IMR-90 (cell line): ENCODE results near the gene CEACAM7. TPM values are rescaled to one million over a fixed set of nuclear protein-coding genes. Genes with fewer than 3 reads are reported as not detected.

ENCODE experiments used
- ATAC-seq: fragments of 200-7000 bp; cut with Tn5 transposase; 2 replicates; pipeline ENCODE4 v1.9.1; 2020; ENCODE audit warnings: low read depth, mild to moderate bottlenecking, moderate library complexity
- BruUV-seq: library from RNA; stranded (reverse); fragments of 400-500 nt; replicated peaks from 2 replicates; lab custom pipeline; 2021; lab: Mats Ljungman, UMichigan
- CTCF ChIA-PET: fragments of 300-600 bp; formaldehyde crosslinking; extraction: SDS; loops from one replicate; lab custom pipeline; 2021; ENCODE audit warnings: antibody characterized with exemption; lab: Yijun Ruan, JAX
- POLR2A ChIA-PET: fragments of 300-600 bp; sonication (Branson Sonifier 250); formaldehyde crosslinking; loops from one replicate; lab custom pipeline; 2022; ENCODE audit warnings: antibody characterized with exemption; ENCODE audit not compliant: unreplicated experiment; lab: Charles Lee
- DNase-seq: peaks from one replicate; pipeline ENCODE4 v3.0.0; 2013
- H2AFZ ChIP-seq: replicated peaks from 2 replicates; pipeline ENCODE3; 2013; ENCODE audit warnings: low read length, mild to moderate bottlenecking; ENCODE audit not compliant: poor library complexity
- H2AK5ac ChIP-seq: 2 replicates; pipeline ENCODE4 v1.6.1; 2013; ENCODE audit warnings: low read depth, low read length, inconsistent platforms
- H2AK9ac ChIP-seq: replicated peaks from 2 replicates; pipeline ENCODE3; 2013; ENCODE audit warnings: mild to moderate bottlenecking, low read depth, low read length, moderate library complexity; ENCODE audit not compliant: poor library complexity
- H2BK120ac ChIP-seq: 2 replicates; pipeline ENCODE4 v1.6.1; 2013; ENCODE audit warnings: low read depth, low read length, inconsistent platforms
- H2BK15ac ChIP-seq: 3 replicates; pipeline ENCODE4 v1.6.1; 2013; ENCODE audit warnings: low read depth, low read length, inconsistent platforms
- H2BK20ac ChIP-seq: 2 replicates; pipeline ENCODE4 v1.6.1; 2013; ENCODE audit warnings: low read depth, mild to moderate bottlenecking, inconsistent platforms, low read length, moderate library complexity
- H2BK5ac ChIP-seq: 2 replicates; pipeline ENCODE4 v1.6.1; 2013; ENCODE audit warnings: mild to moderate bottlenecking, low read depth, low read length, inconsistent platforms; ENCODE audit not compliant: poor library complexity, severe bottlenecking
- H3K14ac ChIP-seq: replicated peaks from 2 replicates; pipeline ENCODE4 v1.6.1; 2013; ENCODE audit warnings: low read depth, low read length, inconsistent platforms
- H3K18ac ChIP-seq: 2 replicates; pipeline ENCODE4 v1.6.1; 2013; ENCODE audit warnings: low read depth, low read length, control low read depth
- H3K23ac ChIP-seq: 2 replicates; pipeline ENCODE4 v1.6.1; 2013; ENCODE audit warnings: low read depth, low read length, inconsistent platforms
- H3K27ac ChIP-seq: 2 replicates; pipeline ENCODE4 v1.5.1; 2013; ENCODE audit warnings: mild to moderate bottlenecking, control low read depth, low read length; ENCODE audit not compliant: insufficient read depth
- H3K27me3 ChIP-seq: 2 replicates; pipeline ENCODE4 v1.6.1; 2013; ENCODE audit warnings: low read length; ENCODE audit not compliant: control insufficient read depth, insufficient read depth
- H3K36me3 ChIP-seq: 2 replicates; pipeline ENCODE4 v1.6.1; 2013; ENCODE audit warnings: low read length, mixed read lengths; ENCODE audit not compliant: control insufficient read depth, insufficient read depth
- H3K4ac ChIP-seq: 2 replicates; pipeline ENCODE4 v1.6.1; 2013; ENCODE audit warnings: low read depth, low read length, inconsistent platforms
- H3K4me1 ChIP-seq: 2 replicates; pipeline ENCODE4 v1.6.1; 2013; ENCODE audit warnings: low read length, mixed read lengths; ENCODE audit not compliant: control insufficient read depth, insufficient read depth
- H3K4me2 ChIP-seq: 2 replicates; pipeline ENCODE4 v1.6.1; 2013; ENCODE audit warnings: low read depth, mild to moderate bottlenecking, control low read depth, low read length, moderate library complexity
- H3K4me3 ChIP-seq: 2 replicates; pipeline ENCODE4 v1.5.1; 2013; ENCODE audit warnings: low read depth, mild to moderate bottlenecking, control low read depth, low read length, moderate library complexity; ENCODE audit not compliant: insufficient read depth
- H3K56ac ChIP-seq: 2 replicates; pipeline ENCODE4 v1.6.1; 2013; ENCODE audit warnings: low read length, inconsistent platforms; ENCODE audit not compliant: insufficient read depth; ENCODE audit errors: extremely low read depth
- H3K79me1 ChIP-seq, 2 experiments: 2 replicates each; pipeline ENCODE4 v1.6.1; 2013; ENCODE audit warnings: low read length in 2 of 2, inconsistent platforms in 1 of 2, low read depth in 1 of 2
- H3K9ac ChIP-seq: 2 replicates; pipeline ENCODE4 v1.6.1; 2013; ENCODE audit warnings: low read depth, low read length, control low read depth
- H3K9me1 ChIP-seq: 2 replicates; pipeline ENCODE4 v1.6.1; 2013; ENCODE audit warnings: low read length, inconsistent platforms; ENCODE audit not compliant: insufficient read depth
- H3K9me3 ChIP-seq: 2 replicates; pipeline ENCODE4 v1.6.1; 2013; ENCODE audit warnings: low read length; ENCODE audit not compliant: control insufficient read depth, insufficient read depth
- H4K20me1 ChIP-seq: 2 replicates; pipeline ENCODE4 v1.6.1; 2013; ENCODE audit warnings: low read length, inconsistent platforms; ENCODE audit not compliant: insufficient read depth
- H4K5ac ChIP-seq: 2 replicates; pipeline ENCODE4 v1.6.1; 2013; ENCODE audit warnings: mild to moderate bottlenecking, low read depth, low read length, control low read depth
- H4K8ac ChIP-seq, 2 experiments: 2 replicates each; pipeline ENCODE4 v1.6.1; 2013; ENCODE audit warnings: low read depth in 2 of 2, low read length in 2 of 2, control low read depth in 1 of 2, inconsistent platforms in 1 of 2
- H4K91ac ChIP-seq: 2 replicates; pipeline ENCODE4 v1.6.1; 2013; ENCODE audit warnings: low read depth, low read length, inconsistent platforms; ENCODE audit not compliant: insufficient read depth
- BHLHE40 ChIP-seq: fragments of 150-350 bp; IDR thresholded peaks from 2 replicates; pipeline ENCODE4 v1.6.1; 2016; ENCODE audit warnings: mild to moderate bottlenecking, low read depth, low read length
- CEBPB ChIP-seq: IDR thresholded peaks from 2 replicates; pipeline ENCODE4 v1.6.1; 2012; ENCODE audit warnings: low read depth, low read length, improper control_type of control experiment
- FOS ChIP-seq: fragments of 150-350 bp; IDR thresholded peaks from 2 replicates; pipeline ENCODE4 v1.6.1; 2016; ENCODE audit warnings: low read depth, low read length
- MAFK ChIP-seq: IDR thresholded peaks from 2 replicates; pipeline ENCODE4 v1.6.1; 2012; ENCODE audit warnings: low read depth, low read length, improper control_type of control experiment
- MXI1 ChIP-seq: IDR thresholded peaks from 2 replicates; pipeline ENCODE4 v1.6.1; 2012; ENCODE audit warnings: low read depth, mild to moderate bottlenecking, low read length, moderate library complexity, borderline replicate concordance
- NFE2L2 ChIP-seq: fragments of 150-350 bp; IDR thresholded peaks from 2 replicates; pipeline ENCODE4 v1.6.1; 2016; ENCODE audit warnings: low read depth, mild to moderate bottlenecking, low read length
- POLR2A ChIP-seq: IDR thresholded peaks from 2 replicates; pipeline ENCODE4 v1.6.1; 2012; ENCODE audit warnings: mild to moderate bottlenecking, low read depth, low read length
- RFX5 ChIP-seq: IDR thresholded peaks from 2 replicates; pipeline ENCODE4 v1.8.0; 2012; ENCODE audit warnings: low read depth, mild to moderate bottlenecking, low read length, moderate library complexity
- USF2 ChIP-seq: fragments of 150-350 bp; IDR thresholded peaks from 2 replicates; pipeline ENCODE4 v1.6.1; 2017; ENCODE audit warnings: mild to moderate bottlenecking, antibody characterized with exemption, low read length, low read depth
- WGBS, 2 experiments: methylation state at CpG; one replicate each; pipeline versions ENCODE4 v1.1.5 to v1.1.7; 2013; ENCODE audit warnings: missing lambda C conversion rate in 2 of 2; ENCODE audit not compliant: insufficient read length in 1 of 2; ENCODE audit errors: extremely low coverage in 2 of 2; 5-methylcytosine and 5-hydroxymethylcytosine counted together
- dilution Hi-C: fragments of 300-500 bp; cut with HindIII; formaldehyde crosslinking; loops from one replicate; pipeline ENCODE4 v1.14.3; 2018; ENCODE audit warnings: low sequenced_read_pairs; ENCODE audit not compliant: unreplicated experiment
- in situ Hi-C: fragments of 300-500 bp; cut with MboI; formaldehyde crosslinking; loops from 3 replicates; pipeline ENCODE4 v1.14.3; 2019; ENCODE audit warnings: low sequenced_read_pairs, inconsistent platforms, mixed read lengths
- intact Hi-C: fragments of 100-400 bp; cut with micrococcal nuclease; formaldehyde crosslinking; loops from 2 replicates; pipeline ENCODE4 v1.10.0; 2022
- polyA plus RNA-seq, 3 experiments: library from polyadenylated mRNA; depleted of rRNA; stranded (reverse); fragments of >200 nt; gene quantifications; 2 replicates each; pipeline ENCODE4 v1.2.3, GENCODE V29; 2012; ENCODE audit warnings: low replicate concordance in 1 of 3
- total RNA-seq: library from RNA; depleted of rRNA; stranded (reverse); fragments of >200 nt; gene quantifications from 2 replicates; pipeline ENCODE4 v1.2.3, GENCODE V29; 2012
- TF ChIP-seq, protein P1 (sequence below): conservative IDR thresholded peaks from 2 replicates; pipeline ENCODE4 v1.5.1; 2012; ENCODE audit warnings: mild to moderate bottlenecking, low read depth, low read length, improper control_type of control experiment

The CEACAM7 gene
- total and polyA plus RNA-seq, 2 of the 4 experiments (the other 2 are of a cell fraction), result not detected

DNA sequence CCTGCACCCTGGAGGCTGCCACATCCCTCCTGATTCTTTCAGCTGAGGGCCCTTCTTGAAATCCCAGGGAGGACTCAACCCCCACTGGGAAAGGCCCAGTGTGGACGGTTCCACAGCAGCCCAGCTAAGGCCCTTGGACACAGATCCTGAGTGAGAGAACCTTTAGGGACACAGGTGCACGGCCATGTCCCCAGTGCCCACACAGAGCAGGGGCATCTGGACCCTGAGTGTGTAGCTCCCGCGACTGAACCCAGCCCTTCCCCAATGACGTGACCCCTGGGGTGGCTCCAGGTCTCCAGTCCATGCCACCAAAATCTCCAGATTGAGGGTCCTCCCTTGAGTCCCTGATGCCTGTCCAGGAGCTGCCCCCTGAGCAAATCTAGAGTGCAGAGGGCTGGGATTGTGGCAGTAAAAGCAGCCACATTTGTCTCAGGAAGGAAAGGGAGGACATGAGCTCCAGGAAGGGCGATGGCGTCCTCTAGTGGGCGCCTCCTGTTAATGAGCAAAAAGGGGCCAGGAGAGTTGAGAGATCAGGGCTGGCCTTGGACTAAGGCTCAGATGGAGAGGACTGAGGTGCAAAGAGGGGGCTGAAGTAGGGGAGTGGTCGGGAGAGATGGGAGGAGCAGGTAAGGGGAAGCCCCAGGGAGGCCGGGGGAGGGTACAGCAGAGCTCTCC lies 13.5 kb upstream of the CEACAM7 start:
- Histone ChIP-seq H3K56ac (no peak overlapping the region), H2BK15ac (no peak overlapping the region), H4K91ac (no peak overlapping the region), H3K18ac (no peak overlapping the region), H3K9ac (no peak overlapping the region), H2BK5ac (no peak overlapping the region), H3K4ac (no peak overlapping the region), H2AFZ (no peak overlapping the region), H2BK20ac (no peak overlapping the region), H3K4me1 (no peaks in the 10 kb centered on the region), H3K27ac (no peak overlapping the region), H3K4me2 (no peak overlapping the region), H3K9me1 (no peaks in the 10 kb centered on the region), H4K8ac (no peak overlapping the region), H2AK9ac (no peak overlapping the region), H2BK120ac (no peak overlapping the region), H4K20me1 (no peaks in the 10 kb centered on the region), H3K27me3 (no peaks in the 10 kb centered on the region), H3K9me3 (no peaks in the 10 kb centered on the region), H3K14ac (no peak overlapping the region), H3K79me1 (no peaks in the 10 kb centered on the region), H3K36me3 (no peaks in the 10 kb centered on the region), H4K5ac (no peak overlapping the region), H2AK5ac (no peak overlapping the region), H3K4me3 (no peak overlapping the region), H3K23ac (no peak overlapping the region)
- no peak for DNase-seq
- dilution Hi-C loops, result no loop called here
- TF ChIP-seq MXI1, result no peak
- no peak for TF ChIP-seq RFX5
- no peak for TF ChIP-seq USF2
- no peak for TF ChIP-seq CEBPB
- TF ChIP-seq POLR2A, result no peak
- TF ChIP-seq NFE2L2, result no peak
- TF ChIP-seq FOS, result no peak
- TF ChIP-seq MAFK, result no peak
- no peak for TF ChIP-seq BHLHE40
- TF ChIP-seq, protein P1, sequence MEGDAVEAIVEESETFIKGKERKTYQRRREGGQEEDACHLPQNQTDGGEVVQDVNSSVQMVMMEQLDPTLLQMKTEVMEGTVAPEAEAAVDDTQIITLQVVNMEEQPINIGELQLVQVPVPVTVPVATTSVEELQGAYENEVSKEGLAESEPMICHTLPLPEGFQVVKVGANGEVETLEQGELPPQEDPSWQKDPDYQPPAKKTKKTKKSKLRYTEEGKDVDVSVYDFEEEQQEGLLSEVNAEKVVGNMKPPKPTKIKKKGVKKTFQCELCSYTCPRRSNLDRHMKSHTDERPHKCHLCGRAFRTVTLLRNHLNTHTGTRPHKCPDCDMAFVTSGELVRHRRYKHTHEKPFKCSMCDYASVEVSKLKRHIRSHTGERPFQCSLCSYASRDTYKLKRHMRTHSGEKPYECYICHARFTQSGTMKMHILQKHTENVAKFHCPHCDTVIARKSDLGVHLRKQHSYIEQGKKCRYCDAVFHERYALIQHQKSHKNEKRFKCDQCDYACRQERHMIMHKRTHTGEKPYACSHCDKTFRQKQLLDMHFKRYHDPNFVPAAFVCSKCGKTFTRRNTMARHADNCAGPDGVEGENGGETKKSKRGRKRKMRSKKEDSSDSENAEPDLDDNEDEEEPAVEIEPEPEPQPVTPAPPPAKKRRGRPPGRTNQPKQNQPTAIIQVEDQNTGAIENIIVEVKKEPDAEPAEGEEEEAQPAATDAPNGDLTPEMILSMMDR, result no peak
- WGBS, 2 experiments, result 38% methylated on average over 7 of the region's 10 CpGs; no CpG with 5 or more reads in 1 of the 2 experiments
- ChIA-PET POLR2A (no interaction called here), CTCF (no interaction called here)
- in situ Hi-C loops, result no loop called here
- BruUV-seq, result no TSS peak
- intact Hi-C loops, result no loop called here
- no peak for ATAC-seq
